IMR-90 (cell line): ENCODE results near the gene ADM. TPM values are rescaled to one million over a fixed set of nuclear protein-coding genes. Genes with fewer than 3 reads are reported as not detected.

Experiments
- CEBPB ChIP-seq: IDR thresholded peaks from 2 replicates; pipeline ENCODE4 v1.6.1; 2012; ENCODE audit warnings: low read depth, low read length, improper control_type of control experiment
- MAFK ChIP-seq: IDR thresholded peaks from 2 replicates; pipeline ENCODE4 v1.6.1; 2012; ENCODE audit warnings: low read depth, low read length, improper control_type of control experiment
- RAD21 ChIP-seq: IDR thresholded peaks from 2 replicates; pipeline ENCODE4 v1.6.1; 2012; ENCODE audit warnings: low read length, improper control_type of control experiment
- polyA plus RNA-seq, 3 experiments: library from polyadenylated mRNA; depleted of rRNA; stranded (reverse); fragments of >200 nt; gene quantifications; 2 replicates each; pipeline ENCODE4 v1.2.3, GENCODE V29; 2012; ENCODE audit warnings: low replicate concordance in 1 of 3
- total RNA-seq: library from RNA; depleted of rRNA; stranded (reverse); fragments of >200 nt; gene quantifications from 2 replicates; pipeline ENCODE4 v1.2.3, GENCODE V29; 2012
- TF ChIP-seq, protein P1 (sequence below): fragments of 150-350 bp; IDR thresholded peaks from 2 replicates; pipeline ENCODE4 v1.6.1; 2016; ENCODE audit warnings: low read depth, mild to moderate bottlenecking, low read length, moderate library complexity, borderline replicate concordance
- TF ChIP-seq, protein P2 (sequence below): fragments of 150-350 bp; IDR thresholded peaks from 2 replicates; pipeline ENCODE4 v1.6.1; 2017; ENCODE audit warnings: mild to moderate bottlenecking, antibody characterized with exemption, low read length, low read depth

Gene ADM
- total and polyA plus RNA-seq, 2 of the 4 experiments (the other 2 are of a cell fraction) = 357 to 559 TPM

DNA sequence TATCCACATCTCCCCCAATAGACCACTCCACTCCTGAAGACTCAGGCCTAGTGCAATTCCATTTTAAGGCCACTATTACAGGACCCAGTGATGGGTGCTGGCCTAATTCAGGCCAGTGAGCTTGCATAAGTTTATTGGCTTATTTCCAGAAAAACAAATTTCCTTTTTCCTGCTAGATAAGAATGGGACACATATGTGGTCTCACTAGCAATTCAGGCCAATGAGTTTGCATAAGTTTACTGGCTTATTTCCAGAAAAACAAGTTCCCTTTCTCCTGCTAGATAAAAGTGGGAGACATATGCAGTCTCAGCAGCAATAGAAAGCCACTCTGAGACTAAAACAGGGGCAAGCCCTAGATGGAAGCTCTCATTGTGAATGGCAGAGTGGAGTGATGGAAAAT, 22.4 kb downstream of the ADM start (continued):
- TF ChIP-seq CEBPB (no peak), MAFK (no peak), RAD21 (no peak)
- TF ChIP-seq, protein P1, sequence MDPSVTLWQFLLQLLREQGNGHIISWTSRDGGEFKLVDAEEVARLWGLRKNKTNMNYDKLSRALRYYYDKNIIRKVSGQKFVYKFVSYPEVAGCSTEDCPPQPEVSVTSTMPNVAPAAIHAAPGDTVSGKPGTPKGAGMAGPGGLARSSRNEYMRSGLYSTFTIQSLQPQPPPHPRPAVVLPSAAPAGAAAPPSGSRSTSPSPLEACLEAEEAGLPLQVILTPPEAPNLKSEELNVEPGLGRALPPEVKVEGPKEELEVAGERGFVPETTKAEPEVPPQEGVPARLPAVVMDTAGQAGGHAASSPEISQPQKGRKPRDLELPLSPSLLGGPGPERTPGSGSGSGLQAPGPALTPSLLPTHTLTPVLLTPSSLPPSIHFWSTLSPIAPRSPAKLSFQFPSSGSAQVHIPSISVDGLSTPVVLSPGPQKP = no peak
- TF ChIP-seq, protein P2, sequence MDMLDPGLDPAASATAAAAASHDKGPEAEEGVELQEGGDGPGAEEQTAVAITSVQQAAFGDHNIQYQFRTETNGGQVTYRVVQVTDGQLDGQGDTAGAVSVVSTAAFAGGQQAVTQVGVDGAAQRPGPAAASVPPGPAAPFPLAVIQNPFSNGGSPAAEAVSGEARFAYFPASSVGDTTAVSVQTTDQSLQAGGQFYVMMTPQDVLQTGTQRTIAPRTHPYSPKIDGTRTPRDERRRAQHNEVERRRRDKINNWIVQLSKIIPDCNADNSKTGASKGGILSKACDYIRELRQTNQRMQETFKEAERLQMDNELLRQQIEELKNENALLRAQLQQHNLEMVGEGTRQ = no peak
